Loucy (cell line): Measurements from ENCODE around the gene HNRNPU.

Experiments used
- CTCF ChIP-seq: fragments of 200-600 bp; sonication (generic); conservative IDR thresholded peaks from 2 replicates; pipeline ENCODE4 v1.5.1; 2014; ENCODE audit warnings: mild to moderate bottlenecking, antibody characterized with exemption, low read length
- EZH2phosphoT487 ChIP-seq: fragments of 200-600 bp; IDR thresholded peaks from 2 replicates; pipeline ENCODE4 v1.6.1; 2018; ENCODE audit warnings: antibody characterized with exemption, mild to moderate bottlenecking, moderate library complexity, borderline replicate concordance

GRCh38 chr1:244858357-244858756 is 6.0 kb downstream of the HNRNPU start:
- TF ChIP-seq CTCF (no peak), EZH2phosphoT487 (no peak)
